Transverse colon (tissue), 4 donors: ENCODE data around the gene ACSF3.

Source experiments
- CTCF ChIP-seq, 5 experiments: fragments of 200-600 bp in 3 of 5; fragments of 450-650 bp in 2 of 5; sonication (generic) in 3 of 5; IDR thresholded peaks; 1 replicate in 2 of 5; 2 replicates in 3 of 5; pipeline ENCODE4 v1.5.1; 2016 to 2017; ENCODE audit warnings: antibody characterized with exemption in 5 of 5, inconsistent platforms in 3 of 5, mild to moderate bottlenecking in 2 of 5, moderate library complexity in 1 of 5
- POLR2AphosphoS5 ChIP-seq, 3 donors: sonication (generic); formaldehyde crosslinking; IDR thresholded peaks; one replicate each; pipeline ENCODE4 v1.6.1; 2016; ENCODE audit warnings: antibody characterized with exemption in 3 of 3

- TF ChIP-seq CTCF (IDR thresholded peaks at IDR 0.05) = no peak
- no peak for TF ChIP-seq POLR2AphosphoS5 (IDR thresholded peaks at IDR 0.05)
These were observed 23.7 kb downstream of the ACSF3 start for GRCh38 chr16:89117227-89117974.
